T-helper 1 cell treated with Interleukin-12 subunit alpha and Interleukin-12 subunit beta and Interleukin-4 antibody, amounts not matched to agents 30 μg/mL and 1 μg/mL, for 36 hours (primary cell): ENCODE results near the gene SYCP2L.
"Not testable (repeated sequence)": the region's sequence is repeated elsewhere in the genome, so short reads cannot be mapped to it uniquely, and the experiment has no call there.

Experiments
- H3K27ac Mint-ChIP-seq: one replicate; pipeline ENCODE4 v1.8.0; 2021; ENCODE audit warnings: mild to moderate bottlenecking, mixed read lengths
- H3K27me3 Mint-ChIP-seq: one replicate; pipeline ENCODE4 v1.8.0; 2021; ENCODE audit warnings: low read depth, mixed read lengths
- H3K36me3 Mint-ChIP-seq: one replicate; pipeline ENCODE4 v1.8.0; 2021; ENCODE audit warnings: low read depth, mixed read lengths
- H3K4me1 Mint-ChIP-seq: one replicate; pipeline ENCODE4 v1.8.0; 2021; ENCODE audit warnings: low read depth, mixed read lengths
- H3K4me3 Mint-ChIP-seq: one replicate; pipeline ENCODE4 v1.8.0; 2021; ENCODE audit warnings: mild to moderate bottlenecking, moderate library complexity, mixed read lengths
- H3K9me3 Mint-ChIP-seq: one replicate; pipeline ENCODE4 v1.8.0; 2021; ENCODE audit warnings: mixed read lengths

The SYCP2L gene

GRCh38 chr6:10863031-10863430 lies 23.8 kb upstream of the SYCP2L start:
- H3K9me3 Mint-ChIP-seq, H3K27ac Mint-ChIP-seq, H3K36me3 Mint-ChIP-seq, H3K27me3 Mint-ChIP-seq, H3K4me1 Mint-ChIP-seq, H3K4me3 Mint-ChIP-seq: not testable (repeated sequence)

DNA sequence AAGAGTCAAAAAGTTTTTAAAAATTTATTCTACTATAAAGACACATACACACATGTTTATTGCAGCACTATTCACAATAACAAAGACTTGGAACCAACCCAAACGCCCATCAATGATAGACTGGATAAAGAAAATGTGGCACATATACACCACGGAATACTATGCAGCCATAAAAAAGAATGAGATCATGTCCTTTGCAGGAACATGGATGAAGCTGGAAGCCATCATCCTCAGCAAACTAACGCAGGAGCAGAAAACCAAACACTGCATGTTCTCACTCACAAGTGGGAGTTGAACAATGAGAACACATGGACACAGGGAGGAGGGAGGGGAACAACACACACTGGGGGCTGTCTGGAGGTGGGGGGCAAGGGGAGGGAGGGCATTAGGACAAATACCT lies 20.1 kb upstream of the SYCP2L start:
- not testable (repeated sequence) for H3K4me1 Mint-ChIP-seq, H3K27me3 Mint-ChIP-seq, H3K4me3 Mint-ChIP-seq, H3K36me3 Mint-ChIP-seq, H3K9me3 Mint-ChIP-seq, H3K27ac Mint-ChIP-seq

DNA sequence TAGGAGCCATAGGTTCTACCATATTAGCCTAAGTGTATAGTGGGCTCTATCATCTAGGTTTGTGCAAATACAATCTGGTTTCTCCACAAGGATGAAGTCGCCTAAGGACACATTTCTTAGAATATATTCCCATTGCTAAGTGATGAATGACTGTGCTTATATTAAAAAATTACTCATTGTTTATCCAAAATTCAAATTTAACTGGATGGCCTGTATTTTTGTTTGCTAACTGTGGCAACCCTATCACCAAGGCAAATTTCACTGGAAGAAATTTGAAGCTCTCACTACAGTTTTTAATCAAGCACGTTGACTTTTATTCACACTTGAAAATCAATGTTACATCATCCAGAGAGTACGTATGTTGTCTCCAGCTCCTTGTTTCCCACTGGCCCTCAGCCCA lies 18.9 kb upstream of the SYCP2L start:
- no peak overlapping the region for H3K4me3 Mint-ChIP-seq
- no peaks in the 10 kb centered on the region for H3K36me3 Mint-ChIP-seq
- H3K27me3 Mint-ChIP-seq, result peaks cover 3% of the 10 kb centered on the region
- no peak overlapping the region for H3K27ac Mint-ChIP-seq
- no peaks in the 10 kb centered on the region for H3K4me1 Mint-ChIP-seq
- no peaks in the 10 kb centered on the region for H3K9me3 Mint-ChIP-seq

GRCh38 chr6:10873374-10873773 lies 13.5 kb upstream of the SYCP2L start:
- H3K9me3 Mint-ChIP-seq, result no peaks in the 10 kb centered on the region
- H3K4me1 Mint-ChIP-seq, result no peaks in the 10 kb centered on the region
- no peaks in the 10 kb centered on the region for H3K36me3 Mint-ChIP-seq
- H3K27ac Mint-ChIP-seq, result no peak overlapping the region
- no peak overlapping the region for H3K4me3 Mint-ChIP-seq
- peaks cover 3% of the 10 kb centered on the region for H3K27me3 Mint-ChIP-seq

- Mint-ChIP-seq H3K27me3 (peaks cover 4% of the 10 kb centered on the region), H3K4me1 (no peaks in the 10 kb centered on the region), H3K9me3 (no peaks in the 10 kb centered on the region), H3K4me3 (no peak overlapping the region), H3K36me3 (no peaks in the 10 kb centered on the region), H3K27ac (no peak overlapping the region)
Measured at GRCh38 chr6:10874207-10874606, 12.6 kb upstream of the SYCP2L start.

GRCh38 chr6:10875026-10875425 lies 11.8 kb upstream of the SYCP2L start:
- H3K4me3 Mint-ChIP-seq, result no peak overlapping the region
- peaks cover 9% of the 10 kb centered on the region for H3K27me3 Mint-ChIP-seq
- H3K4me1 Mint-ChIP-seq, result no peaks in the 10 kb centered on the region
- no peaks in the 10 kb centered on the region for H3K9me3 Mint-ChIP-seq
- H3K27ac Mint-ChIP-seq, result no peak overlapping the region
- H3K36me3 Mint-ChIP-seq, result no peaks in the 10 kb centered on the region

DNA sequence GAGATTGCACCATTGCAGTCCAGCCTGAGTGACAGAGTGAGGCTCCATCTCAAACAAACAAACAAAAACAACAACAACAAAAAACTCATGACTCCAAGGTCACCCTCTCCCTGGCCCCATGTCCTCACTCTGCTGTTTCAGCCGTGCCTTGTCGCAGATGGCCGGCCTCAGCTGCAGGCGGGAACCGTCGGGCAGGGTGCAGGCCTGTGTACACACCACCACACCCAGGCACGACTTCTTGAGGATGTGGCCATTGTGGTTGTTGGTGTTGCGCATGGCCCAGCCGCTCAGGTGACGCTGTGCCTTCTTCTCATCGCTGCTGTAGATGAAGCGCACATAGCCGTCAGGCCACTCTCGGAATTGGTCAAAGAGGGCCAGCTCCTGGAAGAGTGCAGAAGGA lies 9.8 kb upstream of the SYCP2L start:
- H3K27ac Mint-ChIP-seq, result no peak overlapping the region
- no peak overlapping the region for H3K4me3 Mint-ChIP-seq
- no peaks in the 10 kb centered on the region for H3K9me3 Mint-ChIP-seq
- H3K4me1 Mint-ChIP-seq, result no peaks in the 10 kb centered on the region
- H3K36me3 Mint-ChIP-seq, result no peaks in the 10 kb centered on the region
- H3K27me3 Mint-ChIP-seq, result peaks cover 29% of the 10 kb centered on the region

DNA sequence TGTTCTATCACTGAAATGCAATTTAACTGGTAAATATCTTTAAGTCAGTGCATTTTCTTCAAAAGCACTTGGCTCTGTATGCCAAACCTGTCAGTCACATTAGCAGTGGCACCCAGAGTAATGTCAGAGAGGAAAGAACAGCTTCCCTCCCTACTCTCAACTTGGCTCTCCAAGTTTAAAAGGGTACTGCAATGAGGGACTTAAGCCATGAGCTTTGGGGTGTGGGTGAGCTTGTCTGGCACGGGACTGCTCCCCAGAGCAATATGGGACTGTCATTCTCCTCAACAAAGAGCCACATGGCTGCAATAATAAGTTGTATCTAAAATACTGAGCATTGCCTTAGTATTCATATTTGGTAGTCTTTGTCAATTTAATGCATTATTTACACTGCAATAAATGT lies 9.0 kb upstream of the SYCP2L start:
- Mint-ChIP-seq H3K36me3 (no peaks in the 10 kb centered on the region), H3K4me1 (no peaks in the 10 kb centered on the region), H3K4me3 (no peak overlapping the region), H3K9me3 (no peaks in the 10 kb centered on the region), H3K27me3 (peaks cover 38% of the 10 kb centered on the region), H3K27ac (no peak overlapping the region)

- Mint-ChIP-seq H3K27me3 (peaks cover 63% of the 10 kb centered on the region), H3K27ac (no peak overlapping the region), H3K9me3 (no peaks in the 10 kb centered on the region), H3K4me1 (no peaks in the 10 kb centered on the region), H3K4me3 (no peak overlapping the region), H3K36me3 (no peaks in the 10 kb centered on the region)
Measured at GRCh38 chr6:10880366-10880765, 6.5 kb upstream of the SYCP2L start.

GRCh38 chr6:10882253-10882630 lies 4.6 kb upstream of the SYCP2L start:
- not testable (repeated sequence) for H3K9me3 Mint-ChIP-seq, H3K27ac Mint-ChIP-seq, H3K4me3 Mint-ChIP-seq, H3K4me1 Mint-ChIP-seq, H3K36me3 Mint-ChIP-seq
- H3K27me3 Mint-ChIP-seq, result peaks cover 80% of the 10 kb centered on the region

DNA sequence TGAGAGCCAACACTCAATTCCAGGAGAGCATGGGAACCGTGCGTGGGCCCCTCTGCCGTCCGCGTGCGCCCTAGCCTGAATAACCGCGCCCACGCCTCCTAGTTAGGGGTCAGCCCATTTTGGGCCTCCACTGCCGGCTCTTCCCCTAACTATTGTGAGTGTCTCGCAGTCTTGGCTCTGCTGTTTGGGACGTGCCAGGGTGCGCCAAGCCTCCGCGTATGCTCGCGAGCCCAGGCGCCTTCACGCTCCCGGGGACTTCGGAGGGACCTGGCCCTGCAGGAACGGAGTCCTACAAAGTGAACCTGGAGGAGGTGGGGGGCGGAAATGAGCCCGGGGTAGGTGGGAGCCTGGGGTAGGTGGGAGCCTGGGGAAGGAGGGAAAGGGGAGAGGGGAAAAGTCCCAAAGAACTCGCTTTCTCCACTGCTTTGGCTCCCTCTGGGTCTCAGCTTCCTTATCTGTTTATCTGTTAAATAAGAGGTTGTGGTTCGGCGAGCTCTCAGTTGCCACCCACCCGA lies 4.1 kb upstream of the SYCP2L start:
- H3K27ac Mint-ChIP-seq, result no peak overlapping the region
- peaks cover 2% of the 10 kb centered on the region for H3K36me3 Mint-ChIP-seq
- H3K9me3 Mint-ChIP-seq, result no peaks in the 10 kb centered on the region
- no peak overlapping the region for H3K4me3 Mint-ChIP-seq
- peaks cover 85% of the 10 kb centered on the region for H3K27me3 Mint-ChIP-seq
- H3K4me1 Mint-ChIP-seq, result peaks cover 2% of the 10 kb centered on the region

- Mint-ChIP-seq H3K4me3 (no peak overlapping the region), H3K4me1 (peaks cover 2% of the 10 kb centered on the region), H3K36me3 (peaks cover 3% of the 10 kb centered on the region), H3K27ac (no peak overlapping the region), H3K9me3 (no peaks in the 10 kb centered on the region), H3K27me3 (peaks cover 94% of the 10 kb centered on the region)
Measured at GRCh38 chr6:10883312-10884244, 3.3 kb upstream of the SYCP2L start.

DNA sequence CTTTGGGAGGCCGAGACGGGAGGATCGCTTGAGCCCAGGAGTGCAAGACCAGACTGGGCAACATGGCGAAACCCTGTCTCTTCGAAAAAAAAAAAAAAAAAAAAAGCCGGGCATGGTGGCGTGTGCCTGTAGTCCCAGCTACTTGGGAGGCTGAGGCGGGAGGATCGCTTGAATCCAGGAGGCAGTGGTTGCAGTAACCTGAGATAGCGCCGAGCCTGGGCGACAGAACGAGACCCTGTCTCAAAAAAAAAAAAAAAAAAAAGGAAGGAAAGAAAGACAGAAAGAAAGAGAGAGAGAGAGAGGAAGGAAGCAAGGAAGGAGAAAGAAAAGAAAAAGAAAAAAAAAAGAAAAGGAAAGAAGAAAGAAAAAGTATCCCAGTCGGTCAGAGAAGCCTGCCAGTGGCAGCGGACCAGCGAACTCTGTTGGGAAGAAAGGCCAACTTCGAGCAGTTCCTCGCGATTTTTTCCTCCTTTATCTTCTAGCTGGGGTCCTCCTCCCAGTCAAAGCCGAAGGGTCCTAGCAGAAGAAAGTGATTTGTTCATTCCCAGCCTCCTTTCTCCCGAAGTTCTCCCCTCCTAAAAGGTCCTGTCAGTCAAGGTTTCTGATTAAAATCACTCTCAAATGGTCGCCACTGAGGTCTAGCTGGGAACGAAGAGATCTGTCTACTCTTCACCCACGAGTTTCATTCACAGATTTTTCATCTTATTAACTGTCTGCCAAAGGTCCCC lies 2.4 kb upstream of the SYCP2L start:
- Mint-ChIP-seq H3K36me3 (peaks cover 3% of the 10 kb centered on the region), H3K4me3 (no peak overlapping the region), H3K27ac (no peak overlapping the region), H3K4me1 (peaks cover 2% of the 10 kb centered on the region), H3K27me3 (peaks cover 99% of the 10 kb centered on the region), H3K9me3 (peaks cover 4% of the 10 kb centered on the region)

- H3K4me3 Mint-ChIP-seq, H3K9me3 Mint-ChIP-seq, H3K4me1 Mint-ChIP-seq, H3K27ac Mint-ChIP-seq, H3K36me3 Mint-ChIP-seq: not testable (repeated sequence)
- peaks cover 92% of the 10 kb centered on the region for H3K27me3 Mint-ChIP-seq
Measured at GRCh38 chr6:10886365-10886690, 524 bp upstream of the SYCP2L start.

- Mint-ChIP-seq H3K27me3 (peaks cover 57% of the 10 kb centered on the region), H3K36me3 (peaks cover 3% of the 10 kb centered on the region), H3K27ac (no peak overlapping the region), H3K4me3 (no peak overlapping the region), H3K9me3 (peaks cover 4% of the 10 kb centered on the region), H3K4me1 (peaks cover 2% of the 10 kb centered on the region)
Measured at GRCh38 chr6:10890151-10890550, 3.3 kb downstream of the SYCP2L start.
